22Rv1 (cell line): ENCODE measurements around the gene ABHD14A.

Experiments
- H3K27ac ChIP-seq: fragments of 450-650 bp; 2 replicates; pipeline ENCODE4 v1.5.1; 2017
- CTCF ChIP-seq: fragments of 450-650 bp; IDR thresholded peaks from 2 replicates; pipeline ENCODE4 v1.5.1; 2017; ENCODE audit warnings: mild to moderate bottlenecking
- ZFX ChIP-seq: fragments of 450-650 bp; IDR thresholded peaks from 2 replicates; pipeline ENCODE4 v1.6.1; 2017; ENCODE audit warnings: antibody characterized with exemption, borderline replicate concordance

ABHD14A gene

GRCh38 chr3:51943451-51944391, 31.1 kb upstream of the ABHD14A start:
- peak overlapping the region; percentile 70; the same call in 1 of the 2 replicates for H3K27ac ChIP-seq
- TF ChIP-seq ZFX, result no peak

GRCh38 chr3:51944451-51945021, 30.3 kb upstream of the ABHD14A start:
- TF ChIP-seq CTCF (no peak), ZFX (no peak)

GRCh38 chr3:51945031-51945840, 29.6 kb upstream of the ABHD14A start:
- TF ChIP-seq CTCF (no peak), ZFX (no peak)
- no peak overlapping the region for H3K27ac ChIP-seq

More at GRCh38 chr3:51944451-51945021, 30.3 kb upstream of the ABHD14A start:
- H3K27ac ChIP-seq, result no peak overlapping the region

- TF ChIP-seq ZFX, result no peak
- TF ChIP-seq CTCF, result no peak
- no peak overlapping the region for H3K27ac ChIP-seq
Measured at GRCh38 chr3:51945926-51946705, 28.7 kb upstream of the ABHD14A start.

GRCh38 chr3:51946796-51947195, 28.1 kb upstream of the ABHD14A start:
- TF ChIP-seq CTCF (no peak), ZFX (no peak)

GRCh38 chr3:51947215-51947900, 27.5 kb upstream of the ABHD14A start:
- no peak for TF ChIP-seq ZFX
- TF ChIP-seq CTCF, result no peak
- no peak overlapping the region for H3K27ac ChIP-seq

More at GRCh38 chr3:51946796-51947195, 28.1 kb upstream of the ABHD14A start:
- H3K27ac ChIP-seq, result no peak overlapping the region
